NCI-H446 treated with DMSO at 0.1 percent for 48 hours (cell line): ENCODE results near the gene DEFB124.

Source experiments
- DNase-seq: peaks from one replicate; lab custom pipeline; 2025; lab: John Stamatoyannopoulos, UW

DEFB124 gene

GRCh38 chr20:31425797-31426196, 49.1 kb downstream of the DEFB124 start:
- no peak for DNase-seq

GRCh38 chr20:31418307-31418706, 56.6 kb downstream of the DEFB124 start:
- no peak for DNase-seq

DNA sequence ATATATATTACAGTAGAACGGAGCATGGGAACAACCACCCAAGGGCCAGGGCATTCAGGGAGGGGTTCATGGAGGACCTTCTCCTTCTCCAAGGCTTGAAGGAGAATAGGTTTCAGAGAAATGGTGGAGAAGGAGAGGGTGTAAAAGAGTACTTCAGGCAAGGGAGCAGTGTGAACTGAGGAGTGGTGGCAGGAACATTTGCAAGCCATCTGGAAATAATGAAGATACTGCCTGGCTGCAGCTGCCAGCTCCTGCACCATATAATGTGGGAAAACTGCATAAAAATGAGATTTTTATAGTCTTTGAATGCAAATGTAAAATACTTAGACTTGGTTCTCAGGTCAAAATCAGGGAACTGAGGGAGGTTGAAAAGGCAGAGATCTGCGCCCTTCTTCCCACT, 59.3 kb downstream of the DEFB124 start:
- DNase-seq: no peak
